Measurements from ENCODE around the gene KRT5.

GRCh38 chr12:52566847-52567291, 46.7 kb upstream of the KRT5 start:
- TF ChIP-seq CTCF (IDR thresholded peaks at IDR 0.05; ENCODE audit: poor library complexity) (no peak), EZH2 (IDR thresholded peaks at IDR 0.05; ENCODE audit: borderline replicate concordance) (no peak), EZH2phosphoT487 (IDR thresholded peaks at IDR 0.05; ENCODE audit: low read depth, severe bottlenecking, unreplicated experiment) (no peak)
